GM18517 (cell line): ENCODE data around the gene KRTAP5-5.
"Not testable (repeated sequence)": the region's sequence is repeated elsewhere in the genome, so short reads cannot be mapped to it uniquely, and the experiment has no call there.

Experiments
- ATAC-seq: cut with Tn5 transposase; IDR thresholded peaks from one replicate; pipeline ENCODE4 v1.9.1; 2021; ENCODE audit warnings: mild to moderate bottlenecking, moderate library complexity; ENCODE audit not compliant: unreplicated experiment

The KRTAP5-5 gene

GRCh38 chr11:1654388-1655167 is 25.0 kb downstream of the KRTAP5-5 start:
- ATAC-seq, result no peak

- no peak for ATAC-seq
Measured at GRCh38 chr11:1655168-1656060, 25.8 kb downstream of the KRTAP5-5 start.

GRCh38 chr11:1656061-1656441 is 26.5 kb downstream of the KRTAP5-5 start:
- no peak for ATAC-seq

GRCh38 chr11:1656670-1657069 is 27.1 kb downstream of the KRTAP5-5 start:
- ATAC-seq, result no peak

- ATAC-seq, result no peak
Measured at GRCh38 chr11:1659506-1659905, 29.9 kb downstream of the KRTAP5-5 start.

- no peak for ATAC-seq
Measured at GRCh38 chr11:1660111-1660867, 30.7 kb downstream of the KRTAP5-5 start.

GRCh38 chr11:1661454-1662269 is 32.1 kb downstream of the KRTAP5-5 start:
- ATAC-seq, result not testable (repeated sequence)

- ATAC-seq, result not testable (repeated sequence)
Measured at GRCh38 chr11:1662699-1663283, 33.2 kb downstream of the KRTAP5-5 start.

GRCh38 chr11:1665313-1665712 is 35.7 kb downstream of the KRTAP5-5 start:
- no peak for ATAC-seq

- ATAC-seq, result no peak
Measured at GRCh38 chr11:1667121-1667850, 37.7 kb downstream of the KRTAP5-5 start.

GRCh38 chr11:1667906-1668305 is 38.3 kb downstream of the KRTAP5-5 start:
- ATAC-seq, result no peak

- ATAC-seq, result no peak
Measured at GRCh38 chr11:1668911-1669473, 39.4 kb downstream of the KRTAP5-5 start.

GRCh38 chr11:1669546-1670218 is 40.1 kb downstream of the KRTAP5-5 start:
- no peak for ATAC-seq

GRCh38 chr11:1670457-1670856 is 40.9 kb downstream of the KRTAP5-5 start:
- not testable (repeated sequence) for ATAC-seq

- ATAC-seq, result no peak
Measured at GRCh38 chr11:1670905-1671371, 41.4 kb downstream of the KRTAP5-5 start.

GRCh38 chr11:1671658-1672057 is 42.1 kb downstream of the KRTAP5-5 start:
- ATAC-seq, result no peak

- ATAC-seq, result no peak
Measured at GRCh38 chr11:1672613-1673350, 43.2 kb downstream of the KRTAP5-5 start.
